ENCODE results near the gene YIF1A.
"Not testable (repeated sequence)": the region's sequence is repeated elsewhere in the genome, so short reads cannot be mapped to it uniquely, and the experiment has no call there.

Gene YIF1A

DNA sequence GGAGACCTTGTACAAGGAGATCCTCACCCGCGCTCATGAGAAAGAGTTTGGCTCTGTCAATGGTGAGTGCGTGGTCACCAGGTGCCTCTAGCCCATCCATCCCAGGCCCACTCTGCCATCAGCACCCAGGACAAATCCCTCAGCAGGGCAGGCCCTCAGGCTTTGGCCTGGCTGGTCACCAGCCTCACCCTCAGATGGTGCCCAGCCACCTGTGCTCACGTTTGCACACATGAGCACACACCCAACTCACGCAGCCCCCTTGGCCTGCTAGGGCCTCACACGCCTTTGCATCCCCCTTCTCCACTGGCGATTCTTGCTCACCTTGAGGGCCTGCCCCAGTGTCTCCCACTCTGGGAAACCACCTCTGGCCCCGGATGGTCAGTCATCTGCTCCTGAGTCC is 24.6 kb downstream of the YIF1A start:
- no peak overlapping the region for H3K9ac ChIP-seq (ENCODE audit: low read length)
- no peaks in the 10 kb centered on the region for H3K9me3 ChIP-seq (ENCODE audit: control insufficient read depth, insufficient read depth, low read depth, low read length)
- no peaks in the 10 kb centered on the region for H3K27me3 ChIP-seq (ENCODE audit: control insufficient read depth, insufficient read depth, low read length)
- H3K36me3 ChIP-seq (ENCODE audit: control insufficient read depth, insufficient read depth, low read length) = peaks cover 61% of the 10 kb centered on the region
- no peak overlapping the region for H3K4me3 ChIP-seq (ENCODE audit: low read depth, low read length)
- no peaks in the 10 kb centered on the region for H3K4me1 ChIP-seq (ENCODE audit: control insufficient read depth, insufficient read depth, low read length)
- H3K27ac ChIP-seq (ENCODE audit: low read depth, low read length) = no peak overlapping the region

DNA sequence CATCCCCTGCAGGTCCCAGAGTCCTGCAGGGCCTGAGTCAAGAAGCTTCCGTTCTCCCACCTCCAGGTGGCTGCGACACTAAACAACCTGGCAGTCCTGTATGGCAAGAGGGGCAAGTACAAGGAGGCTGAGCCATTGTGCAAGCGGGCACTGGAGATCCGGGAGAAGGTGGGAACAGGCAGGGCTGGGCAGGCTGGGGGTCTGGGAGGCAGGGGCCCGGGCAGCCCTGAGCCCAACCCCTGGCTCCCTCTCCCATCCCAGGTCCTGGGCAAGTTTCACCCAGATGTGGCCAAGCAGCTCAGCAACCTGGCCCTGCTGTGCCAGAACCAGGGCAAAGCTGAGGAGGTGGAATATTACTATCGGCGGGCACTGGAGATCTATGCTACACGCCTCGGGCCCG is 25.2 kb downstream of the YIF1A start:
- no peaks in the 10 kb centered on the region for H3K4me1 ChIP-seq (ENCODE audit: control insufficient read depth, insufficient read depth, low read length)
- no peak overlapping the region for H3K27ac ChIP-seq (ENCODE audit: low read depth, low read length)
- no peak overlapping the region for H3K4me3 ChIP-seq (ENCODE audit: low read depth, low read length)
- H3K27me3 ChIP-seq (ENCODE audit: control insufficient read depth, insufficient read depth, low read length) = no peaks in the 10 kb centered on the region
- H3K9me3 ChIP-seq (ENCODE audit: control insufficient read depth, insufficient read depth, low read depth, low read length) = no peaks in the 10 kb centered on the region
- H3K9ac ChIP-seq (ENCODE audit: low read length) = no peak overlapping the region
- peaks cover 61% of the 10 kb centered on the region for H3K36me3 ChIP-seq (ENCODE audit: control insufficient read depth, insufficient read depth, low read length)

DNA sequence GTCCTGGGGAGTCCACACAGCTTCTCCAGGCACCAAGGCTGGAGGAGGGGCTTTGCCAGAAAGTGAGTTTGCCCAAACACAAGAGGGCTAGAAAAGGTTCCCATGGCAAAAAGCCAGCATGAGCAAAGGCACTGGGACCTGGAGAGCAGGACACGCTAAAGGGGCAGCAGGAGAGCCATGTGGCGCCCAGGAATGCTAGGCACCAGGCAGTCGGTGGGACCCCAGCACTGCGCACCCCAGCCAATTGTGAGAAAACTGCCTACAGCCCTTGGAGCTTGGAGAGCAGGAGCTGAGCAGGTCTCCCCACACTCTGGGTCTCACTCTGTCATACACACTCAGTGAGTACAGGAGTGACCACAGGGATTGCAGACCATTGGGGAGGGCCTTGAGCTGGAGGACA is 25.7 kb downstream of the YIF1A start:
- Histone ChIP-seq H3K27me3 (ENCODE audit: control insufficient read depth, insufficient read depth, low read length) (no peaks in the 10 kb centered on the region), H3K4me1 (ENCODE audit: control insufficient read depth, insufficient read depth, low read length) (no peaks in the 10 kb centered on the region), H3K4me3 (ENCODE audit: low read depth, low read length) (no peak overlapping the region), H3K9me3 (ENCODE audit: control insufficient read depth, insufficient read depth, low read depth, low read length) (no peaks in the 10 kb centered on the region), H3K9ac (ENCODE audit: low read length) (no peak overlapping the region), H3K36me3 (ENCODE audit: control insufficient read depth, insufficient read depth, low read length) (peaks cover 61% of the 10 kb centered on the region), H3K27ac (ENCODE audit: low read depth, low read length) (no peak overlapping the region)

DNA sequence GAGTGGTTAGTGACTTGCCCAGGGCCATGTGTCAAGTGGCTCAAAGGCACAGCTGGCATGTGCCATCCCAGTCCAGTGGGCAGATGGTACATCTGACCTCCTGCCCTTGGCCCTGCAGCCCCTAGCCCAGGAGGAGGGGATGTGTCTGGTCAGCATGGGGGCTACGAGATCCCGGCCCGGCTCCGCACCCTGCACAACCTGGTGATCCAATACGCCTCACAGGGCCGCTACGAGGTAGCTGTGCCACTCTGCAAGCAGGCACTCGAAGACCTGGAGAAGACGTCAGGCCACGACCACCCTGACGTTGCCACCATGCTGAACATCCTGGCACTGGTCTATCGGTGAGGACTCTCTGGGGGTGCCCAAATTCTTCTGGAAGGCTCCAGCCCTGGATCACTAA is 26.2 kb downstream of the YIF1A start:
- Histone ChIP-seq H3K4me1 (ENCODE audit: control insufficient read depth, insufficient read depth, low read length) (no peaks in the 10 kb centered on the region), H3K36me3 (ENCODE audit: control insufficient read depth, insufficient read depth, low read length) (peaks cover 61% of the 10 kb centered on the region), H3K27me3 (ENCODE audit: control insufficient read depth, insufficient read depth, low read length) (no peaks in the 10 kb centered on the region), H3K4me3 (ENCODE audit: low read depth, low read length) (no peak overlapping the region), H3K9ac (ENCODE audit: low read length) (no peak overlapping the region), H3K27ac (ENCODE audit: low read depth, low read length) (no peak overlapping the region), H3K9me3 (ENCODE audit: control insufficient read depth, insufficient read depth, low read depth, low read length) (no peaks in the 10 kb centered on the region)

DNA sequence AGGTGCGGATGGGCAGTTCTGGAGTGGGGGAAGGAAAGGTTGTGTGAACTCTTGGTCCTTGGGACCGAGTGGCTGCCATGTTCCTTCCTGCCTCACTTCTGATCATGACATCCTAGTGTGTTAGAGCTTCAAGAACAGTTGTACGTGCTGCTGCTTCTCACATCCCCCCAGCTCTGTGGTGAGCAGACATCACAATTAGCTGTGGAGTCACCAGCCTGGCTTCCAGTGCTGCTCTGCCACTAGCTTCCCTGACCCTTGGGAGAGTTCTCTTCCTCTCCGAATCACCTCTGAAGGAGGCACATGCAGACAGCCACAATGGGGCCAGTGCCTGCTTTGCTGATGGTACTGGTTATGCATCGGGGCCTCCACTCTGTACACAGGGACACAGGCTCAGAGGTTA is 26.8 kb downstream of the YIF1A start:
- Histone ChIP-seq H3K4me1 (ENCODE audit: control insufficient read depth, insufficient read depth, low read length) (no peaks in the 10 kb centered on the region), H3K27ac (ENCODE audit: low read depth, low read length) (no peak overlapping the region), H3K9ac (ENCODE audit: low read length) (no peak overlapping the region), H3K9me3 (ENCODE audit: control insufficient read depth, insufficient read depth, low read depth, low read length) (no peaks in the 10 kb centered on the region), H3K4me3 (ENCODE audit: low read depth, low read length) (no peak overlapping the region), H3K36me3 (ENCODE audit: control insufficient read depth, insufficient read depth, low read length) (peaks cover 61% of the 10 kb centered on the region), H3K27me3 (ENCODE audit: control insufficient read depth, insufficient read depth, low read length) (no peaks in the 10 kb centered on the region)

DNA sequence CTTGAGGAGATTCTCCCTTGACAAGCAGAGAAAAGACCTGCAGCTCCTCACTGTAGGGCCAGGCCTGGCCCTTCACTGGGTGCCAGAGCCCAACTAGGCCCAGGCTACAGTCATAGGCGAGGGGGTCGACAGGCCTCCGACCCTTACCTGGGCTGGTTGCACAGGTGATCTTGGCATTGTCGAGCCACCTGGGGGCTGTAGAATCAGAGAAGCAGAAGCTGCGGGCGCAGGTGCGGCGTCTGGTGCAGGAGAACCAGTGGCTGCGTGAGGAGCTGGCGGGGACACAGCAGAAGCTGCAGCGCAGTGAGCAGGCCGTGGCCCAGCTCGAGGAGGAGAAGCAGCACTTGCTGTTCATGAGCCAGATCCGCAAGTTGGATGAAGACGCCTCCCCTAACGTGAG is 27.4 kb downstream of the YIF1A start:
- no peak overlapping the region for H3K27ac ChIP-seq (ENCODE audit: low read depth, low read length)
- H3K36me3 ChIP-seq (ENCODE audit: control insufficient read depth, insufficient read depth, low read length) = peaks cover 61% of the 10 kb centered on the region
- H3K9me3 ChIP-seq (ENCODE audit: control insufficient read depth, insufficient read depth, low read depth, low read length) = no peaks in the 10 kb centered on the region

DNA sequence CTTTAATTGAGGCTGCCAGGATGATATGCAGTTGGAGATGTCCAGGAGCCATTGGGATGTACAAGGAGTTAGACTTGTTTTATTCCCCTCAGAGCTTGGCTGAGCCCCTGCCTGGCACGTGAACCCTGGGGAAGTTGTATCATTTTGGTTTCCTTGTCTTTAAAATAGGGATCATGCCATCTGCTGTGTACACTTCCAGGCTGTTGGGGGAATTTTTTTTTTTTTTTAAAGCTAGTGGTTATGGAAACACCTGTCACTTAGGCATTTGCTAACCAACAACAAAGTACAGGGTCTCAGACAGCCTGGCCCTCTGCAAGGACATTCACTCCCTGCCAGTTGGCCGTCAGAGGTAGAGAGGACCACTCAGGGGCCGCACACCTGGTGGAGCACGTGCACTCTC is 29.0 kb downstream of the YIF1A start:
- H3K9ac ChIP-seq (ENCODE audit: low read length) = no peak overlapping the region
- peaks cover 50% of the 10 kb centered on the region for H3K36me3 ChIP-seq (ENCODE audit: control insufficient read depth, insufficient read depth, low read length)
- no peak overlapping the region for H3K27ac ChIP-seq (ENCODE audit: low read depth, low read length)
- H3K9me3 ChIP-seq (ENCODE audit: control insufficient read depth, insufficient read depth, low read depth, low read length) = no peaks in the 10 kb centered on the region
- H3K27me3 ChIP-seq (ENCODE audit: control insufficient read depth, insufficient read depth, low read length) = no peaks in the 10 kb centered on the region
- peaks cover 7% of the 10 kb centered on the region; the same call in 1 of the 2 replicates for H3K4me1 ChIP-seq (ENCODE audit: control insufficient read depth, insufficient read depth, low read length)
- no peak overlapping the region for H3K4me3 ChIP-seq (ENCODE audit: low read depth, low read length)

More for the DNA sequence above, 27.4 kb downstream of the YIF1A start:
- Histone ChIP-seq H3K4me3 (ENCODE audit: low read depth, low read length) (no peak overlapping the region), H3K27me3 (ENCODE audit: control insufficient read depth, insufficient read depth, low read length) (no peaks in the 10 kb centered on the region), H3K9ac (ENCODE audit: low read length) (no peak overlapping the region), H3K4me1 (ENCODE audit: control insufficient read depth, insufficient read depth, low read length) (peaks cover 3% of the 10 kb centered on the region; the same call in 1 of the 2 replicates)

DNA sequence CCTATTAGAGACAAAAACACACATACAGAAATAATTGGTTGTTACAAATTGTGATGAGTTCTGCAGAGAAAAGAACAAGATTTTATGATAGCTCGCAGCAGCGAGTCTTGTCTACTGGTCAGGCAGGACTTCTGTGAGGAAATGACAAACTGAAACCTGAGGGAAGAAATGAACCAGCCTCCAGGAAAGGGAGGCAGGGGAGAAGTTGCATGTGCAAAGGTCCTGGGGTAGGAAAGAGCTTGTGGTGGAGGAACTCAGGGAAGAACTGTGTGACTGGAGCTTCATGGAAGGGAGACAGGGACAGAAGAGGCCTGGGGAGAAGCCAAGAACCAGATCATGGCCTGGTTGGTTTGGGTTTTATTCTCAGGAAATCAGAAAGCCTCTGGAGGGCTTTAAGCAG is 29.7 kb downstream of the YIF1A start:
- no peaks in the 10 kb centered on the region for H3K27me3 ChIP-seq (ENCODE audit: control insufficient read depth, insufficient read depth, low read length)
- no peaks in the 10 kb centered on the region for H3K9me3 ChIP-seq (ENCODE audit: control insufficient read depth, insufficient read depth, low read depth, low read length)
- peaks cover 43% of the 10 kb centered on the region for H3K36me3 ChIP-seq (ENCODE audit: control insufficient read depth, insufficient read depth, low read length)
- H3K27ac ChIP-seq (ENCODE audit: low read depth, low read length) = no peak overlapping the region
- H3K4me3 ChIP-seq (ENCODE audit: low read depth, low read length) = no peak overlapping the region
- no peak overlapping the region for H3K9ac ChIP-seq (ENCODE audit: low read length)
- H3K4me1 ChIP-seq (ENCODE audit: control insufficient read depth, insufficient read depth, low read length) = peaks cover 7% of the 10 kb centered on the region; the same call in 1 of the 2 replicates

DNA sequence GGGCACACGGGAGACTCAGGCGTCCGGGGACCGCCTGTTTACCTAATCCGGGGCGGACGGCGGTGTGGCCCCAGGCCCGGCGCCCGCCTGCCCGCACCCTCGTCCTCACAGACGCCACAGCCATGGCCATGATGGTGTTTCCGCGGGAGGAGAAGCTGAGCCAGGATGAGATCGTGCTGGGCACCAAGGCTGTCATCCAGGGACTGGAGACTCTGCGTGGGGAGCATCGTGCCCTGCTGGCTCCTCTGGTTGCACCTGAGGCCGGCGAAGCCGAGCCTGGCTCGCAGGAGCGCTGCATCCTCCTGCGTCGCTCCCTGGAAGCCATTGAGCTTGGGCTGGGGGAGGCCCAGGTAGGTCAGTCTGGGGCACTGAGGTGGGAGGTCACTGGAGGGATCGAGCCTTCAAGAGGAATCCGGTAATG is 30.5 kb downstream of the YIF1A start:
- H3K4me3 ChIP-seq (ENCODE audit: low read depth, low read length) = peak overlapping the region; percentile 72
- H3K9me3 ChIP-seq (ENCODE audit: control insufficient read depth, insufficient read depth, low read depth, low read length) = no peaks in the 10 kb centered on the region
- H3K9ac ChIP-seq (ENCODE audit: low read length) = peak overlapping the region; percentile 85
- peaks cover 7% of the 10 kb centered on the region; the same call in 1 of the 2 replicates for H3K4me1 ChIP-seq (ENCODE audit: control insufficient read depth, insufficient read depth, low read length)
- no peaks in the 10 kb centered on the region for H3K27me3 ChIP-seq (ENCODE audit: control insufficient read depth, insufficient read depth, low read length)
- H3K36me3 ChIP-seq (ENCODE audit: control insufficient read depth, insufficient read depth, low read length) = peaks cover 36% of the 10 kb centered on the region
- H3K27ac ChIP-seq (ENCODE audit: low read depth, low read length) = no peak overlapping the region

DNA sequence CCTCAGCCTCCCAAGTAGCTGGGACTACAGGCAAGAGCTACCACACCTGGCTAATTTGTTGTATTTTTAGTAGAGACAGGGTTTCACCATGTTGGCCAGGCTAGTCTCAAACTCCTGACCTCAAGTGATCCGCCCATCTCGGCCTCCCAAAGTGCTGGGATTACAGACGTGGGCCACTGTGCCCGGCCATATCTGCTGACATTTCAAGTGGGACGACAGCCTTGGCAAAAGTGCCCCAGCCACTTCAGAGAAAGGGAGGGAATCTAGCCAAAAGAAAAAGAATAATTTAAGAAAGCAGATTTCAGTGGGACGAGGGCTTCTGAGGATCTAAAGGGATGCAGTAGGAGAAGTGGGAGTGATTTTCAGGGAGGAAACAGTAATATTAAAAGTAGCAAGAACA is 35.9 kb downstream of the YIF1A start:
- not testable (repeated sequence) for H3K4me1 ChIP-seq (ENCODE audit: control insufficient read depth, insufficient read depth, low read length); H3K9me3 ChIP-seq (ENCODE audit: control insufficient read depth, insufficient read depth, low read depth, low read length); H3K9ac ChIP-seq (ENCODE audit: low read length); H3K36me3 ChIP-seq (ENCODE audit: control insufficient read depth, insufficient read depth, low read length); H3K27me3 ChIP-seq (ENCODE audit: control insufficient read depth, insufficient read depth, low read length); H3K27ac ChIP-seq (ENCODE audit: low read depth, low read length); H3K4me3 ChIP-seq (ENCODE audit: low read depth, low read length)

DNA sequence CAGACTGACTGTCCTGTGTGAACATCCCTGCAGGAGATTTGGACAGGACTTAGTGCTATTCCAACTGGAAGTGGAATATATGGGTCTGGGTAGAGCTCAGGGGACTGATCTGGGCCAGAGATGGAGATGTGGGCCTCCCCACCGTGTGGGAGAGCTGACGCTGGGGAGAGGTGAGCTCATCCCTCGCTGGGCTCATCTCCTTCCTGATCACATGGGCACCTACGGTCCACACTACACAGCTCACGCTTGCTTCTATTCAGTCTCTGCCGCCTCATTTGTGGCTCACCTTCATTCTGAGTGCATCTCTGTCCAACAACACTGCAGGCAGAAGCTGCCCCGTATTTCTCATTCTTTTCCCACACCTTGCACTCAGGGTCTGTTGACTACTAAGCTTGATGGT is 37.1 kb downstream of the YIF1A start:
- Histone ChIP-seq H3K4me3 (ENCODE audit: low read depth, low read length) (no peak overlapping the region), H3K9ac (ENCODE audit: low read length) (no peak overlapping the region), H3K27ac (ENCODE audit: low read depth, low read length) (no peak overlapping the region), H3K27me3 (ENCODE audit: control insufficient read depth, insufficient read depth, low read length) (no peaks in the 10 kb centered on the region), H3K4me1 (ENCODE audit: control insufficient read depth, insufficient read depth, low read length) (peaks cover 6% of the 10 kb centered on the region; the same call in 1 of the 2 replicates), H3K9me3 (ENCODE audit: control insufficient read depth, insufficient read depth, low read depth, low read length) (no peaks in the 10 kb centered on the region), H3K36me3 (ENCODE audit: control insufficient read depth, insufficient read depth, low read length) (peaks cover 5% of the 10 kb centered on the region; the same call in 1 of the 2 replicates)

DNA sequence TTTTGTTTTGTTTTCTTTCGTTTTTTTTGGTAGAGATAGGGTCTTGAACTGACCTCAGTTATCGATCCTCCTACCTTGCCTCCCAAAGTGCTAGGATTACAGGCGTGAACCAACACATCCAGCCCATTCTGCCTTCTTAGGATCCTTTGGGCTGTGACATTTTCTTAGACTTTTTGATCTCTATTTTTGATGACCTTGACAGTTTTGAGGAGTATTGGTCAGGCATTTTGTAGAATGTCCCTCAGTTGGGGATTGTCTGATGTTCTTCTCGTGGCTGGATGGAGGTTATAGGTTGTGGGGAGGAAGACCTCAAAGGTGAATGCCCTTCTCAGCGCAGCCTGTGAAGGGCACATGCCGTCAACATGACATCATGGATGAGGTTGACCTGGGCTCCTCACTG is 40.0 kb downstream of the YIF1A start:
- H3K9ac ChIP-seq (ENCODE audit: low read length) = no peak overlapping the region
- H3K4me1 ChIP-seq (ENCODE audit: control insufficient read depth, insufficient read depth, low read length) = no peaks in the 10 kb centered on the region; the same call in 1 of the 2 replicates
- no peak overlapping the region for H3K4me3 ChIP-seq (ENCODE audit: low read depth, low read length)
- no peak overlapping the region for H3K27ac ChIP-seq (ENCODE audit: low read depth, low read length)
- H3K36me3 ChIP-seq (ENCODE audit: control insufficient read depth, insufficient read depth, low read length) = peaks cover 5% of the 10 kb centered on the region; the same call in 1 of the 2 replicates
- H3K27me3 ChIP-seq (ENCODE audit: control insufficient read depth, insufficient read depth, low read length) = no peaks in the 10 kb centered on the region
- H3K9me3 ChIP-seq (ENCODE audit: control insufficient read depth, insufficient read depth, low read depth, low read length) = no peaks in the 10 kb centered on the region

Measured in HUES6 (cell line).